GM18867 (cell line): Measurements from ENCODE around the gene EXOC6B.

Experiments used
- ATAC-seq: cut with Tn5 transposase; IDR thresholded peaks from one replicate; pipeline ENCODE4 v1.9.1; 2021; ENCODE audit warnings: mild to moderate bottlenecking, moderate library complexity; ENCODE audit not compliant: unreplicated experiment

Gene EXOC6B

DNA sequence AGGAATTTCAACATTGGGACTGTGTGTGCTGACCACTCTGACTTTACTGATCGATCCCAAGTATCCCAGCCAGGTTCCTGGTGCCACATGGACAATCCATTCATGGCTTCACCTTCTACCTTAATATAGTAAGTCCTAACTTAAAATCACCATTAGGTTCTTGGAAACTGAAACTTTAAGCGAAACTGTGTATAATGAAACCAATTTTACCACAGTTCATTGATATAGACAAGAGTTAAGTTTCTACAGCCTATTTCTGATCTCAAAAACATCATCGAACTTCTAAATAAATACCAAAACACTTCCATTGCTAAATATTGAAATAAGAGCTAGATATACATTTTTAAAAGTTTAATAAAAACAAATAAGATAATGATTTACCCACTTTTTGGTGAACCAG, 4.4 kb upstream of the EXOC6B start:
- peak; percentile 61 for ATAC-seq

DNA sequence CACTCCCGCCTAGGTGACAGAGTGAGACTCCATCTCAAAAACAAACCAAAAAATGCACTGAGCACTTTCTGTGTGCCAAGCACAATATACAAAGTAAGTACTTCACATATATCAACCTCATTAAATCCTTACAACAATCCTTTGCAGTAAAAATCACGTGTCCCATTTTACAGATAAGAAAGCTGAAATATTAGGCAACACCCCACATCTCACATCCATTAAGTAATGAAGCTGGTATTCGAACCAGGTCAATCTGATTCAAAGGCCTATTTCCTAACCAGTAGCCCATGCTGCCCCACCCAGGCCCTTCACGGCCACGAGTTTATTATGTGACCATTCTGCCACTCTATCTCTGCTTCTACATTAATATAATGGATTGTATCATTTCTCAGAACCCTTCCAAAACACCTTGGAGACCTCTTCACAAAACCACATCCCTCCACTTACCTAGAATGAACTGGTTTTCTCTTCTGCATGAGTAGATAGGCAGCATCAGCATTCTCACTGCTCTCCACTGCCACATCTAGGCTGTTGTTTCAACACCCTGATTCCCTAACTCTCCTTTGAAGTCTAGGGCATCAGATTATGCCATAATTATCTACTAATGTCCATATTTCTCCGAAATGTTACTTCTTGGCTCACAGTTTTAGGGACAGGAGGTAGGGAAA, 3.1 kb upstream of the EXOC6B start:
- no peak for ATAC-seq

DNA sequence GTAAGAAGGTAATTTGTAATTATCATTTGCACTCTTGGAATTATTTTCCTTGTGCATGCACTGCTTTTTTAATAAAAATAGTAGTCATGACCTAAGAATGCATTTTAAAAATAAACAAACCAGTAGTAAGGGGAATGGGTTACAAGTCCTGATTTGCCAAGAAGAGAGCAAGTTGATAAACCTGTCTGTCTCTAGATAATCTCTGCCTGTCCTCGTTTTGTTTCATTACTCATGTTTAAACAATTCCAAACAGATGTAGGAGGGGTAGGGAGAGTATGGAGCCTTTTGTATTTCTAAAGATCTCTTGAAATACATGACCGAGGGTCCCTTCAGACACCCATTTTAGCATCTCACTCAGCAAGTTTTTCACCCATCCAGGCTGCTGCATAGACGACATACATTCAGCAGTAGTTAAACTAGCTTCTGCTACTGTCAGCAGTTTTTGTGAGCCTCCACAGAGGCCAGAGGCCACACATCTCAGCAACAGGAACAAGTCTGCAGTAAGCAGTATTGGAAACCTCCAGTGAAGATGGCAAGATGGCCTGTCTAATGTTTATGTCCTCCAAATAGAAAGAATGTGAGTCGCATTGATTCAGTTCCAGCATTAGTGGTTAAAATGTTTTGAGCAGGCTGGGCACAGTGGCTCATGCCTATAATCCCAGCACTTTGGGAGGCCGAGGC, 2.3 kb upstream of the EXOC6B start:
- no peak for ATAC-seq

DNA sequence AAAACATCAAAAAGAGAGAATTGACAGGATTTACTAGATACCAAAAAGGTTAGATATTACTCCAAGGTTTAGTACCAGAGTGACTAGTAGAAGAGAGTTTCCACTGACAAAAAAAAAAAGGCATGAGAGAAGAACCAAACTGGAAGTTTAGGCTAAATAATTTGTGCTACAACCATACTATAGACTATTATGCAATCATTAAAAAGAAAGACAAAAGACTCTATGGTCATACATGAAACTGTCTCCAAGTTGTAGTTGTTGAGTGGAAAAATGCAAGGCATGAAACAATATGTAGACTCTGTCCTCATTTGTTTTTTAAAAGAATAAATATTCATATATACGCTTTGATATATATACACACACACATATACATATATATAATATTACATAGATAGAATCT, 1.7 kb upstream of the EXOC6B start:
- ATAC-seq = no peak

DNA sequence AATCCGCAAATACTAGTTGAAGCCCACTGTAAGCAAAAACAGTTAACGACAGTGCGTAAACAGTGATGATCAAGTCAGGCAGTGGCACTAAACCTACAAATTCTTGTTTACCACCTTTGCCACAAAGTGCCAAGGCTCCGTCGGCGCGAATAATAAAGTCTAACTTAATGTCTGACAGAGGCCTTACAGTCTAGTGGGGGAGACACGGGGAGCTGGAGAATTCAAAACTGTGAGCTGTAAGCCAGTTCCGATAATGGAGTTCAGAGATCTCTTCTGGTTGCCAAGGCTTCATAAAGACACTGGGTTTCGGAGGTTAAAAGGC, 284 bp upstream of the EXOC6B start:
- no peak for ATAC-seq

DNA sequence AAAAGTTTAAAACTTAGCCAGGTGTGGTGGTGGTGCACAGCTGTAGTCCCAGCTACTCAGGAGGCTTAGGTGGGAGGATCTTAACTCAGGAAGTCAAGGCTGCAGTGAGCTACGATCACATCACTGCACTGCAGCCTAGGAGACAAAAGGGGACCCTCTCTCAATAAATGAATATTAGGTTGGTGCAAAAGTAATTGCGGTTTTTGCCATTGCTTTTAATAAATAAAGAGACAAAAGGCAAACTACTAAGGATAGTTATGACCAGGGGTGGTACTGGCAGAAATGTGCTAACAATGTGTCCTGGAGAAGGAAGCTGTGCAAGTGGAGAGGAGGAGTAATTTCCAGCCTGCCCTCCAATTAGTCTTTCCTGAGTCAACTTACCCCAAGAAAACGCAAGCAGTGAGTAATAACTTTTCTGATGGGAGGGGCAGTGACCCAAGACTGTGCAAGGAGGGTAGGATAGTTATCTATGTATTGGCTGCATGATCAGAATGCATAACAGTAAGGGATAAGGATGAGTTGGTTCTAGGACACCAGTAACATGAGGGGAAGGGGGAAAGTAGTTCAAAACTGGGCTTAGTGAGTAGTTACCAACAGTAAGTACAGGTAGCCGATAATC, 1.5 kb downstream of the EXOC6B start:
- no peak for ATAC-seq

DNA sequence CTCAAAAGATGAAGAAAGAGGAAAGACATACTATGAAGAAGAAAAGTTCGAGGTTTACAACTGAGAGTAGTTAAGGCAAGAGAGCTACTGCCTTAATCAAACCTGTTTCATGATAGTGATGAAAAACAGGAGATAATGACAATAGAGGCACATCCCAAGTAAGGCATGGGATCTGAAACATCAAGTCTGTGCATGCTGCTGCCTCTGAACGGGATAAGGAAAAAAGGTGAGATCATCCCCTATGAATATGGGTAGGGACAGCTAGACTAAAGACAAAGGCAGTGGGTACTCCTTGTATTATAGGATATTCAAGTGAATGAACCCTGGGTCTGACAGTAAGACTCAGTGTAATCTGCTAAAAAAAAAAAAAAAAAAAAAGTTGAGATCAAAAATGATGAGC, 3.0 kb downstream of the EXOC6B start:
- no peak for ATAC-seq

DNA sequence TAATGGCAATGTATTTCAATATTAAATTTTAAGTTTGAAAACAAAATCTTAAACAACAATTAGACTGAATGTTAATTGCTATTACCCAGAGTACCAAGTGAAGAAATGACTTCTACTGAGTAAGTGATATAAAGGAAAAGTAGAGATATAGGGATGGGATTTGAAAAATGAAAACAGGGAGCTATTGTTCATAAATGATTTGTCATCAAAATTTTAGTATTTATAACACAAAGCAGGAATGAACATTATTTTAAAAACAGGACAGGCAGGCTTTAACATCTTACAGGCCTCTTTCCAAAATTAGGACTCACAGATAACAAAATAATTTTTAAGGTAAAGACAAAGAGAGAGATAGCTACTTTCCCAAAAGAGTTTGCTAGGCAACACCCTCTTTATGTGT, 3.9 kb downstream of the EXOC6B start:
- ATAC-seq = no peak

DNA sequence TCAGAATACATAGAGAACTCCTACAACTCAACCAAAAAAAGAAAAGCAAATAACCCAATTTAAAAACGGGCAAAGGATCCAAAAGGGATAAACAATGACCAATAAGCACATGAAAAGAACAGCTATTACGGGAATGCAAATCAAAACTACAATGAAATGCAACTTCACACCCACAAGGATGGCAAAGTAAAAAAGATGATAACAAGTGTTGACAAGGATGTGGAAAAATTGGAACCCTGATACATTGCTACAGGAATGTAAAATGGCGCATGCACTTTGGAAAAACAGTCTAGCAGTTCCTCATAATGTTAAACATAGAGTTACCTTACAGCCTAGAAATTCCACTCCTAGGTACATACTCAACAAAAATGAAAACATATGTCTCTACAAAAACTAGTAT, 4.7 kb downstream of the EXOC6B start:
- no peak for ATAC-seq

DNA sequence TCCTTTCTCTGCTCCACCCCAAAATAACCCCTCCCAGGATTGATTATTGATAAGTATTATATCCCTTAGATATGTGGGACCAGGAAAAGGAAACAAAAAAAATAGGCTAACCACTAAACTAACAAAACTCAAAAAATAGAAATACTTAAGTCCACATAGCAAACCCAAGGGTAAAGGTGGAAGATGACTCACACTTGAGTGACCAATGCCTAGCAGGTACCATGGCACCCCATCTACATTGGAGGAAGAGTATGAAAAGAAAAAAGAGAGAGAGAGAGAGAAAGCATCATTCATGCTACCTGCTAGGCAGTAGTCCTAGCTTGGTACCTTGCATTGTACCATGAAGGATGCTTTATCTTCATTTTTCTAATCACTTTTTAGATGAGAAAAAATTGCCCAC, 6.3 kb downstream of the EXOC6B start:
- ATAC-seq = no peak

DNA sequence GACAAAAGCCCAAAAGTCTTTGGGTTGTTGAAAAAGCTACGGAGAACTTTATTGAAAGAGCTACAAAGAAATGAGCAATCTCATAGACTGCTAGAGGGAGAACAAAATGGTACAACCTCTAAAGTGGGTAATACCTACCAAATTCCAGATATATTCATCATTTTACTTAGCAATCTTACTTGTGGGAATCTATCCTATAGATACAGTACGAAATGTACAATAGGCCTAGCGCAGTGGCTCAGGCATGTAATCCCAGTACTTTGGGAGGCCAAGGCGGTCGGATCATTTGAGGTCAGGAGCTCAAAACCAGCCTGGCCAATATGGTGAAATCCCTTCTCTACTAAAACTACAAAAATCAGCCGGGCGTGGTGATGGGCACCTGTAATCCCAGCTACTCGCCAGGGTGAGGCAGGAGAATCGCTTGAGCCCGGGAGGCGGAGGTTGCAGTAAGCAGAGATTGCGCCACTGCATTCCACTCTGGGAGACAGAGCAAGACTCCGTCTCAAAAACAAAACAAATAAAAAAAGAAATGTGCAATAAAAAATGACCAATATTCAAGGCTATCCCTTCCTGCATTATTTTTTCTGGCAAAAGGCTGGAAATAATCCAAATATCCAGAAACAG, 10.1 kb downstream of the EXOC6B start:
- ATAC-seq = no peak

DNA sequence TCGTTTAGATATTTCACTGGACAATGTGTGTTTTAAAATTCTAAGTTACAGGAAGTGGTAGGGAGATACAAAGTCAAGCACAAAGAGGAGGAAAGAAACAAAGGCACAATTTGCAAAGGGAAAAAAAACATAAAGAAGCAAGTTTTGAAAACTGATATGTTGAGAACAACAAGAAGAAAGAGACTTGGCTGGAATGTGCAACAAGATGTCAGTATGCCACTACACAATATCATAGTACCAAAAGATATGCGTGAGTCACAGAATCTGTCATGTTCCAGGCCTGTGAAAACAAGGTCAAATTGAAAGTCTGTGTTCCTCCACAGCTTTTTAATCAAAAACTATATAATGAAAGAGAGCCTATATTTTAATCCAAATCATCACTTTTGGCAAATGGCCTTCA, 12.0 kb downstream of the EXOC6B start:
- no peak for ATAC-seq

DNA sequence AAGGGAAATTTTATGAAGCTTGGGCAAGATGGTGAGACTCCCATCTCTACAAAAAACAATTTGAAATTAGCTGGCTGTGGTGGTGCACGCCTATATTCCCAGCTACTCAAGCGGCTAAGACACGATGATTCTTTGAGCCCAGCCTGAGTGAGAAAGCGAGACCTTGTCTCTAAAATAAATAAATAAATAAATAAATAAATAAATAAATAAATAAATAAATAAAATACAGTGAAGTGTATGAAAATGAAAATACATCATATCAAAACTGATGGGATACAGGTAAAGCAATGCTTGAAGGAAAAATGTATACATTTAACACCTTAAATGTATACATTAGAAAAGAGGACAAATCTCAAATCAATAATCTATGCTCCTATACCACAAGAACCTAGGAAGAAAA, 15.7 kb downstream of the EXOC6B start:
- ATAC-seq = no peak

DNA sequence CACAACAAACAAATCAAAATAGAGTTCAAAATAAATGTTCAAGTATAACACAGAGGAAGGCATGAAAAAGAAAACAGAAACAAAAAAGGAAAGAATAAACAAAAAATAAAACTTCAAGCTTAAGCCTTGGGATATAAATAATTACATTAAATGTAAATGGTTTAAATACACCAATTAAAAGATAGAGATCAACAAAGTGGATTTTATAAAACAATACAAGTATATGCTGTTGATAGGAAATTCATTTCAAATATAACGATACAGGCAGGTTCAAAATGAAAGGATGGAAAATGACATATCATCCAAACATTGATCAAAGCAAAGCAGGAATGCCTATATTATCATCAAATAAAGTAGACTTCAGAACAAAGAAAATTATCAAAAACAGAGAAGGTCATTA, 16.7 kb downstream of the EXOC6B start:
- no peak for ATAC-seq

DNA sequence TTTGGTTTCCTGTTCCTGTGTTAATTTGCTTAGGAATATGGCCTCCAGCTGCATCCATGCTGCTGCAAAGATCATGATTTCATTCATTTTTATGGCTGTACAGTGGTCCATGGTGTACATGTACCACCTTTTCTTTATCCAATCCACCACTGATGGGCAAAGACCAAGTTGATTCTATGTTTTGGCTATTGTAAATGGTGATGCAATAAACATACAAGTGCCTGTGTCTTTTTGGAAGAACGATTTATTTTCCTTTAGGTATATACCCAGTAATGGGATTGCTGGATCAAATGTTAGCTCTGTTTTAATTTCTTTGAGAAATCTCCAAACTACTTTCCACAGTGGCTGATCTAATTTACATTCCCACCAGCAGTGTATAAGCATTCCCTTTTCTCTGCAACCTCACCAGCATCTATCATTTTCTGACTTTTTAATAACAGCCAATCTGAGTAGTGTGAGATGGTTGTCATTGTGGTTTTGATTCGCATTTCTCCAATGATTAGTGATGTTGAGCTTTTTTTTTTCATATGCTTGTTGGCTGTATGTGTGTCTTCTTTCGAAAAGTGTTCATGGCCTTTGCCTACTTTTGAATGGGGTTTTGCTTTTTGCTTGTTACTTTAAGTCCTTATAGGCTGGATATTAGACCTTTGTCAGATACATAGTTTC, 19.4 kb downstream of the EXOC6B start:
- no peak for ATAC-seq

DNA sequence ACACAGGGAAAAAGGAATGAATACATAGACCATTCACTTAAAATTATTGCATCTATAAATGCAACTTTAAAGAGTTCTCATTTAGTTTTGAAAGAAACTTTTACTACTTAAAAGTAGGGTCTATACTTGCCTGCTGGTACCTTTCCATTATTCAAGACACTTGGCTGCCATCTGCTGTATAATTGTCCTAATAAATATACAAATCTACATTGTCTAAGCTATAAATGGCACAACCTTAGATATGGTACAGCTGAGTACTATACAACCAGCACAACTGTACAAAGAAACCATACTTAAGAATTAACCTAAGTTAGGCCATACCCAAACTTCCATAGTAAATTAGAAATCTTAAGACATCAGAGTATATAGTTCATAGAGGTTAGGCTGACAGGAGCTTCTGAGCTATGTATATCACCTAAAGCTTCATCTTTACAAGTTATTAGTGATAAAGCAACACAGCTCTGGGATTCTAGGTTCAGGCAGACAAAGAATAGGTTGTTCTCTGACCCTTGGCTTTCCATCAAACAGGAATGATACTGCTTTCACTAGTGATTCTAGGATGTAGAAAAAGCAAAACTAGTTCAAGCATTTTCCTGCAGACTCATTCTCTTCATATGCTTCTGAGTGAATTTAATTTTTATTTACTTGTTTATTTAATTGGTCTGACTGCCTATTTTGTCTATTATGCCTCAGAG, 22.1 kb downstream of the EXOC6B start:
- ATAC-seq = no peak

DNA sequence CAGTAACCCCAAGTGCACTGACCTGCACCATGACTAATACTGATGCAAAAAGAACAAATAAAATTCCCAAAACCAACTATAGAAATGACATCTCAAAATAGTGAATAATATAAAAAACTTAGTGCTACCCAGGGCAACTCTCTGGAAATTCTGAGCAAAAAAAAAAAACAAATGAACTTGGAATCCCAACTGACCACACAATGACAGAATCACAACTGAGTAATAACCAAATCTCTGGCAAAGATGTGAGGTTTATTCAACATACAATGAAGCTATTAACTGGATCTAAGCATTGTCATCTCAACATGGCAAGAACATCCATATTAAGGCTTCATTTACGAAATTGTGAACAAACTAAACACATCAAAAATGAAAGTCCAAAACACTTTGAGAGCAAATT, 22.7 kb downstream of the EXOC6B start:
- ATAC-seq = no peak

DNA sequence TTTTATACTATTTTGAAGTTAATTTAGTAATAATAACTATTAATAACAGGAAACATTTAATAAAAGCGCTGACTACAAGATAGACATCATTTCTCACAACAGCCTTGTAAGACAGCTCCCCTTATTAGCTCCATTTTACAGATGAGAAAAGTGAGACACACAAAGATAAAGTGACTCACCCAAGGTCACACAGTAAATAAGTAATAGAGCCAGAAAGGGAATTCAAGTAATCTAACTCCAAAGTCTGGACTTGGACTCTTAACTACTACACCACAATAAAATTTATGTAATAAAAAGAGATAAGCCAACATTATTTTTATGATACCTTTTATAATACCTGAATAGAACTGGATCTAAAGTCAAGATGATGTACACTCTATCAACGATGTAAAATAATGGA, 25.3 kb downstream of the EXOC6B start:
- no peak for ATAC-seq

DNA sequence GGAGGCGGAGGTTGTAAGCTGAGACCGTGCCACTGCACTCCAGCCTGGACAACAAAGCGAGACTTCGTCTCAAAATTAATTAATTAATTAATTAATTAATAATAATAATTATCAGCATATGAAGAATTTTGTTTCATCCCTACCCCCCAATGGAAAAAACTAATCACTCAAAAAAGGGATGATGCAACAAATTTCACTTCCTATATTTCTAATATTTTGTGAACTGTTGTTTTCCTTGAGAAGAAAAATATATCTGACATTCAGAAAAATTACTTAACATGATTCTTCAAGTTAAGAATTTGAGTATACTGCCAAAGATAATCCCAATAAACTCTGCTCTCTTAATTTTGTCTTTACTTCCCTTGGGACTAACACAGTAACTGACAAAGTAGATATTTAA, 28.1 kb downstream of the EXOC6B start:
- no peak for ATAC-seq

DNA sequence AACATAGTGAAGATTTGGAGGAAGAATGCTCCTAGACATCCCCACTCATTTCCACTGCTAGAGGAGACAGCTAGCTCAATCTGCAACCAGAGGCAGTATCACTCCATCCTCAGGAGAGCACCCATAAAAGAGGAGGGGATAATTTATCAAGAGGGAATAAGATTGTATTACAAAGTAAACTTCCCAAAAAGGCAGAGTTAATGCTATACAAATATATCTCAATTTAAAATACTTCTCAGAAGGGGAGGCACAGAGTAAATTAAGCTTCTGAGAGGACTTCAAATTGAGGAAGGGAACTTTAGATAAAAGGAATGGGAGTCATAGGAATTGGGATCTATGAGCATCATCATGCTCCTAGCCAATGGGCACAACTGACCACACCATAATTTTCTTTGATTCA, 29.1 kb downstream of the EXOC6B start:
- ATAC-seq = no peak

DNA sequence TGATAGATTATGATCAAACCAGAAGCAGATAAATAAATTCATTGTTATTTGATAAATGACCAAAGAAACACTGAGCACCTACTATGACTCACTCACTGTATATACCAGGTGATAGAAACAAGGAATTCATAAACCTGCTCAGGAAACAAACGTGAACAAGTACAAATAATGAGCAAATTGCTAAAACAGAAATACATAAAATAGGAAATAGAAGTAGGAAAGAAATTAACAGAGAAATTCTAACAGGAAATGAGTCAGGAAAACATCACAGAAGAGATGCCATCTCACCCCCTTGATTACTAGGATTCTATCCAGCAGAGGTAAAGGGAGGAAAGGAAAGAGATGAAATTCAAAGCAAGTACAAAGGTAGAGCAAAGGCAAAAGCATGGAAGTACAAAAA, 31.3 kb downstream of the EXOC6B start:
- no peak for ATAC-seq
